ENCODE measurements around the gene PLPP3.

The PLPP3 gene

GRCh38 chr1:56517404-56518130 lies 61.8 kb downstream of the PLPP3 start:
- DNase-seq = no peak

- DNase-seq = peak; percentile 1 to 38
These were observed 62.7 kb downstream of the PLPP3 start for GRCh38 chr1:56516539-56517252.

- no peak for DNase-seq
These were observed 63.3 kb downstream of the PLPP3 start for GRCh38 chr1:56515898-56516538.

DNA sequence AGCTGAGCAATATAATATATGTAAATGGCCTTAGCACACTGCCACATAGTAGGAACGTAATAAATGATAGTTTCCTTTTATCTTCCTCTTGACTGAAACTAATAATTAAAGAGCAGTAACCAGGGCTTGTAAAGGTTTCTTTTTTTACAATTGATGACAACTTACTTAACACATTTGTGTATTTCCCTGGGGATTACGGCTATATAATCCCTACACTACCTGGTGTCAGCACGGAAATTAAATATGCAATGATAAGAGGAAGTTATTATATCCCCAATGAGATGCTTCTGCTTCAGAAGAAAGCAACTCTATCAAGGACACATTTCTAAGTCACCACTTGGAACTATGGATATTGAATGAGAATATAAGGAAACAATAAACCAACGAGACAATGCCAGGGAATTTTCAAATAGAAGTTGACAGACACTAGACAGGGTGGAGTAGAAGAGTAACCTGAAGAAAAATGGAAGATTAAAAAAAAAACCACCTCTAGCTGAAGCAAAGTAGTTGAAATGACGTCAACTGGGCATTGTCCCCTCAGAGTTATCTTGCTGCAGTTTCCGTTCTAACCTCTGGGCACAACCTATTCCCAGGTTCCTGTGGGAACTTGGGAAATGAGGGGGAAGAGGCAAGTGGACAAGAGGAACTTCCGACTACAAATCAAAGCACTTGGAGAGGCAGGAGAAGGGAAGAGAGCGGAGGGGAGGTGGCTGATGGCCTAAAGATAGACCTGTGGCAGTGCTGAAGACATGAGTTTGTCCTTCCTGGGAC lies 66.5 kb downstream of the PLPP3 start:
- DNase-seq = no peak

DNA sequence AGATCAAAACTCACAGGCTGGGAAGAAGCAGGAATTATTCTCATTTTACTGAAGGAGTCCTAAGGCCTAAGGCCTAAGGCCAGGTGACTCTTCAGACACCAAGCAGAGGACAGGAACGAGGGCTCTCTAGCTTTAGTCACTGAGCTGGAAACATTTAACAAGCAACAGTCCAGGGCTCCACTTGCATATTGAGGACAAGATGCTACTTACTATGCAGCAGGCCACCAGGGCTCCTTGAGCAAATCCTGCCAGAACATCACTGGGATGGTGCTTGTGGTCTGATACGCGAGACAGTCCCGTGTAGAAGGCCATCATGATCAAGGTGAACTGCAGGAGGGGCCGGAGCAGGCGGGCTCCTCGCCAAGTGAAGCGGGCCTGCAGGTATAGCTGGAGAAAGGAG lies 67.6 kb downstream of the PLPP3 start:
- DNase-seq = no peak

DNA sequence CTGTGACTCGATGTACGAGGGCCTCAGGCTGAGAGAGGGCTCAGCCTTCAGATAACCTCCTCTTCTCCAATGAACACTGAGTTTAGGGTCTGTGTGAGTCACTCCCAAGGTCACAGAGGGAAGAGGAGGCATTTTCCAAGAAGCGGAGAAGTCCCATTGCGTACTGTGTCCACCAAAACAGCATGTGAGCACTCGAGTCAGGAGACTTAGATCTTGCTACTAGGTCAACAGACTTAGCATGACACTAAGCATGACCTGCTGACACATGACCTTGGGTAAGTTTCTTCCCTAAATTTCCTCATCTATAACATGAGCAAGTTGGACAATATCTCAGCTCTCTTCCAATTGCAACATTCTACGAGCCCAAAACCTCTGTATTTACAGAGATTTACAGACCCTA lies 68.0 kb downstream of the PLPP3 start:
- DNase-seq = no peak

GRCh38 chr1:56510642-56511021 lies 68.7 kb downstream of the PLPP3 start:
- DNase-seq = no peak

GRCh38 chr1:56509713-56510641 lies 69.4 kb downstream of the PLPP3 start:
- DNase-seq = no peak

GRCh38 chr1:56508523-56508983 lies 70.8 kb downstream of the PLPP3 start:
- DNase-seq = peak in 1 of 2 donors; percentile 36

DNA sequence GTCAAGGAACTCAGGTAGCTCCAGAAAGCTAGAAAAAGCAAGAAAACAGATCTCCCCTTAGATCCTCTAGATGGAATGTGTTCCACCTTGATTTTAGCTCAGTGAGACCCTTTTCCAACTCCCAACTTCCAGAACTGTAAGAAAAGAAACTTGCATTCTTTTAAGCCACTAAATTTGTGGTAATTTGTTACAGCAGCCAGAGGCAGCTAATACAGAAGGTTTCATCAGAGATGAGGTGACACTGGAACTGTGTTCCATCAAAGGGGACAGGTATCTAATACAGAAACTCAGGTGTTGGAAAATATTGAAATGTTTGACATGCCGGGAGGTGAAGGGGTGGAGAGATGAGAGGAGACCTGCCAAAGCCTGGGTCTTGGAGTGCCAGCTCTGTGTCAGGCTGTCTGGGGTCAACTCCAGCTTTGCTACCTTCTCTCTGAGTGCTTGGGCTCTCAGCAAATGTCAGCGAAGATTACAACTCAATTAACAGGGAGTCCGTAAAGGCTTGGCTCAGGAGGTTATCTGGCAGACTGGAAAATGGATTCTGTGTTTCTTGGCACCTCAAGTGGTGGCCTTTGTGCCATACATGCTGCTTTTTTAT lies 71.3 kb downstream of the PLPP3 start:
- DNase-seq = no peak

DNA sequence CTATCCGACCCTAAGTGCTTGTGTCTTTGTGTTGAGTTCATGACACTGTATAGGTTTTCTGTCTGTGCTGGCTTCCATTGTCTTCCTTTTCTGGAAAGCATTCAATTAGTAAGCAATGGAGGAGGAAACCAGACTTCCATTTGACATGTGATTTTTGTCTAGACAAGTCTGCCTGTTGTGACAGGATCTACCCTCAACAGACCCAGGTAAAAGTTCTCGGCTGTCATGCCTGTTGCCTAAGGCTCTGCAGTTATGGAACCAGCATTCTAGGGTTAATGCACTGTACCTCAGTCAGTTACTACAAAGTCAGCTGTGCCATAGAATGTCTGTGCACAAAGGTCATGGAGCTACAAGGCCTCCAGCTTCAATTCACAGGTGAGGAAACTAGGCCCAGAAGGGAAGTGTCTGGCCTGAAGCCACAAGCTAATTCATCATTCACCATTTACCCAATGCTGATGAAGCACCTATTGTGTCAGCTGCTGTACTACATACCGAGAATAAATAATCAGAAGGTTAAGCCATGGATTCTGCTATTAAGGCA lies 72.3 kb downstream of the PLPP3 start:
- no peak for DNase-seq

- no peak for DNase-seq
These were observed 73.3 kb downstream of the PLPP3 start for GRCh38 chr1:56505792-56506743.

- DNase-seq = no peak
These were observed 76.6 kb downstream of the PLPP3 start for GRCh38 chr1:56502700-56503245.

GRCh38 chr1:56501888-56502287 lies 77.5 kb downstream of the PLPP3 start:
- no peak for DNase-seq

DNA sequence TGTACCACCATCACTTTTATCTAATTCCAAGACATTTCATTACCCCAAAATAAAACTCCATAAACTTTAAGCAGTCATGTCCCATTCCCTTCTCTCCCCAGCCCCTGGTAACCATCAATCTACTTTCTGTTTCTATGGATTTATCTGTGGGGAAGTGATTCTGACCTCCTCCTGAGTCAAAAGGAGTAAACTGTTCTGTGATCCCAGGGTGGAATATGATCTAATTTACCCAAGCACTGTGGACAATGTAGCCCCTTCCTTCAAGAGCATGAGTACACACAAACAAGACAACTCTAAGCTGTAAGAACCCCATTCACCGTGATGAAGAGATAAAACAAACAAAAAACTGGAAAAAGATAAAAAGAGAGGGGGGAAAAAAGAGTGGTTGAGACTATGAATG lies 77.9 kb downstream of the PLPP3 start:
- DNase-seq = no peak

DNA sequence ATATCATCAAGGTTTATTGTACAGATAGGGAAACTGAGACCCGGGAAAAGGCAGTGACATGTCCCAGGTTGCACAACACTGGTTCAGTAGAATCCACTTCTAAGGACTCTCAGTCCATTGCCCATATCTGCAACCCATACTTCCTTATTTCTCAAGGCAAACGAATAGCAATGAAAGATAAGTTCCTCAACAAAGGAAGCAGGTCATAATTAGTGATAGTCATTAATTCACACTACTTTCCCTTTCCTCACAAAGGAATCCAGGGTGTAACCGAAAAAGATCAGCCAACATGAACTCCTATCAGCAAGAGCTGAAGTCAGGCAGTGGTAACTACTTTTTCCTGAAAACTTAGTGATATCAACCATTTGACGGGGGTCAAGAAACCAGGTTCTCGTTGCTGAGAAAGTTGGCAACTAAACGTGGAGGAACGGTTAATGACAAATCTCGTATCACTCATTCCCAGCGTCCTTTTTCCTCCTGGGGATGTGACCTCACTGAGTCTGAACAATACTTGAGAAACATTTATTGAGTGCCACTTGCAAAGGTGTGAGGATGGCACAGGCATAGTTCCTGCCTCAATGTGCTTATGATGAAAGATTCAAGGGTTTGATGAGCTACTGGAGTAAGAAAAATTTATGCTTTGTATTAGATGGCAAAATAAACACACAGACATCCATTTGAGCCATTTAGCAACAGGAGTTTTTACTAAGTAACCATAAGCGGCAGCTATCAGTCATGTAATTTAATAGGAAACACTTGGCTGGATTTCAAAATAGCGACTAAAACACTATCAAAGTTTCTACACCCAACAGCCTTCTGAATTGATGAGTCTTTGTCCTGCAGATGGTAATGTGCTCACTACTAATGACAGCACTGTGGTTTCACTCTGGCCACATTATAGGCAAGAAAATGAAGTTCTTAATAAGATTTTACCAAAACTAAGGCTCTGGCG lies 82.3 kb downstream of the PLPP3 start:
- DNase-seq = no peak

DNA sequence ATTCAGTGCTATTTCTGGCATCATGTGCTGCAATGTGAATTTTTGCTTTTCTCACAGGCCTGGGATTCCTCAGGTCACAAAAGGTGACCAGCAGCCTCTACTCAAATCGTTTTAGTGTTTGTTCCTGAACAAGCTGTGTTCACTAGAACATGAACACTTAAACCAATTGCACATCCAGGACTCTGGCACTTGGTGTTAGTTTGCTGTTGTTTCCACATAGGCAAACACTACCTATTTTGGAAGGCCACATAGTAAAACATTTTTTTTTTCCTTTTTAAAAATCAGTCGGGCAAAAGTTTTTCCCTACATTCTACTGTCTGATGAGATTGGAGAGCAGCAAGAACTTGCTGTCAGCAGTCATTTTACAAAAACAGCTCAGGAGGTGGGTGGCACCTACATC lies 83.2 kb downstream of the PLPP3 start:
- no peak for DNase-seq

DNA sequence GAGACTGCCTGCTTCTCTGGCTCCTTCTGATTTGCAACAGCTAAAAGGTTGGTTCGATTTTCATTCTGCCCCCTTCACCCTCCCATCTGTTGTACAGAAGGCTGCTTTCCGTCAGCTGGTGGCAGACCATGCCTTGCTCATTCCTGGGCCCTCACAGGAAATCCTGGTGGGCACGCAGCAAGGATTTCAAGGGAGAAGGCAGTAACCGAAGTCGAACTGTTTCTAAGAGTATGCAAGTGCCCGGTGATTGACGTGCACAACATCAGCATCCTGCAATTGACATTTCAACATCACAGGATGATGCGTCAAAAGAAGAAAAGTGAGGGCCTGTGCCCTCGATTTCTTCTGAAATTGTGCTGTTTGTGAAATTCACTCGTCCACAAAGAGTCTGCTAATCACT lies 83.8 kb downstream of the PLPP3 start:
- no peak for DNase-seq

DNA sequence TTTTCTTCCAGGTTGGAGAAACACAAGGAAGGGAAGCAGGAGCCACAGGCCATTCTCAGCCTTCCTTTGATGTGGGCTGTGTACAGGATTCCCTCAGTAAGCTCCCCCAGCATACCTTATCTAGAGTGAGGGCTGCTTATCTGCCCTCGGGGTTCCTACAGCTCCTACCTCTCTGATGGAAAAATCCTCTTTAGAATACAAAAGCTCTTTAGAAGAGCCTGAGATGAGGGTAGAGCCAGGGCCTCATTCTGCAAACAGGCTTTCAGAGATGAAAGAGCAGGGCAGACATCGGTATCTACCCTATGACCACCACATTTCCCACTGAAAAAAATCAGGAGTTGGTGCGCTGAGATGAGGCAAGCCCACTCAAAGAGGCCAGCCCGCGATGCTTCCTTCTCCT lies 85.1 kb downstream of the PLPP3 start:
- DNase-seq = no peak

All from CD4-positive, alpha-beta T cell treated with Interleukin-1 beta for 1 hour (primary cell).